Measurements from ENCODE around the gene FPGS.
A peak's percentile ranks its signal among the peaks of the same experiment; 100 is the strongest.
"Not testable (repeated sequence)": the region's sequence is repeated elsewhere in the genome, so short reads cannot be mapped to it uniquely, and the experiment has no call there.

FPGS gene

DNA sequence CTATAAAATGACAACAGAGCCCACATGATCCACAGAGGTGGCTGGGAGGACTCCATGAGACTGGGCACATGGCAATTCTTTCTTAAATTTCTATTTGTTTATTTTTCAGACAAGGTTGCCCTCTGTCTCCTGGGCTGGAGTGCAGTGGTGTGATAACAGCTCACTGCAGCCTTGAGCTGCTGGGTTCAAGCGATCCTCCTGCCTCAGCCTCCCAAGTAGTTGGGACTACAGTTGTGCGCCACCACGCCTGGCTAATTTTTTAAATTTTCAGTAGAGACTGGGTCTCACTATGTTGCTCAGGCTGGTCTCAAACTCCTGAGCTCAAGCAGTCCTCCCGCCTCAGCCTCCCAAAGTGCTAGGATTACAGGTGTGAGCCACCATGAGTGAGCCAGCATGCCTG, 42.9 kb downstream of the FPGS start:
- not testable (repeated sequence) for DNase-seq

GRCh38 chr9:127846443-127847177, 43.9 kb downstream of the FPGS start:
- no peak for DNase-seq

DNA sequence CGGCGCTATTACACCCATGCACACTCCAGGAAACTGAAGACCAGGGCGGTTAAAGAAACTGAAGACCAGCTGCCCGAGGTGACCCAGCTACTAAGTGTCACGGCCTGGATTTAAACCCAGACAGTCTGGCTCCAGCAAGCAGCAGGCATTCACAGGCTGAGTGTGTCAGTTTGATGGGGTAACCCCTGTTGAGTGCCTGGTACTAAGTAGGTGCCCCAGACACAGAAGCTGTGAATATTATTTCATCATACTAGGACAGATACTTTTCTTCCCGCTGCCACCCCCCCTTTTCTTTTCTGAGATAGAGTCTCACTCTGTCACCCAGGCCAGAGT, 44.5 kb downstream of the FPGS start:
- DNase-seq, result no peak

DNA sequence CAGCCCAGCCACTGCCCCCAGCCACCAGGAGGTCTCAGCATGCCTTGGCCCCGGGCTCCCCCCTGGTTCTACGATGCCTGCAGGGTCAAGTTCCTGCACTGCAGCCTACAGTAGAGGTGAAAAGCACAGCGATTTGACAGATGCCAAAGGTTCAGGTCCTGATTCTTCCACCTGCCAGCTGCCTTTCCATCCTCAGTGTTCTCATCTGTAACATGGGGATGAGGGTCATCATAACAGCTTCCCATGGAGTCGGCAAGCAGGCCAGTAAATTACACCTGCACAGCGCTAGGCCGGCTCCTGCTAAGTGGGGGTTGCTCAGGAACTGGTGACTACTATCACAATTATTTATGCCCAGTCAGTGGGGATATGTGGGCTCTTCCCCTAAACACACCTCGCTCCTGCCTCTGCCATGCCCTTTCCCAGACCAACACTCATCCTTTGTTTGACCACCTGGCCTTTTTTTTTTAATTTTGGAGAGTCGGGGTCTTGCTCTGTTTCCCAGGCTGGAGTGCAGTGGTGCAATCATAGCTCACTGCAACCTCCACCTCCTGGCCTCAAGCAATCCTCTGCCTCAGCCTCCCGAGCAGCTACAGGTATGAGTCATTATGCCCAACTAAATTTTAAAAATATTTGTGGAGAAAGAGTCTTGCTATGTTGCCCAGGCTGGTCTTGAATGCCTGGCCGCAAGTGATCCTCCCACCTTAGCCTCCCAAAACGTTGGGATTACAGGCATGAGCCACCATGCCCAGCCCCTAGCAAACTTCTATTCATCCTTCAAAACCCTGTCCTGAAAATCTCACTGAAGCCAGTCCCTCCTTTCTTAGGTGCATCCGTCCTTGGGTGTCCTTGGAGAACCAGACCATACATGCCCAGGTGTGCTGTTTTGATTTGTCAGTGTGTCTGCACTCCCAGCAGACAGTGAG, 45.4 kb downstream of the FPGS start:
- DNase-seq, result no peak

- no peak for DNase-seq
Observed at GRCh38 chr9:127848756-127849504, 46.2 kb downstream of the FPGS start.

GRCh38 chr9:127850286-127850830, 47.7 kb downstream of the FPGS start:
- DNase-seq, result no peak

DNA sequence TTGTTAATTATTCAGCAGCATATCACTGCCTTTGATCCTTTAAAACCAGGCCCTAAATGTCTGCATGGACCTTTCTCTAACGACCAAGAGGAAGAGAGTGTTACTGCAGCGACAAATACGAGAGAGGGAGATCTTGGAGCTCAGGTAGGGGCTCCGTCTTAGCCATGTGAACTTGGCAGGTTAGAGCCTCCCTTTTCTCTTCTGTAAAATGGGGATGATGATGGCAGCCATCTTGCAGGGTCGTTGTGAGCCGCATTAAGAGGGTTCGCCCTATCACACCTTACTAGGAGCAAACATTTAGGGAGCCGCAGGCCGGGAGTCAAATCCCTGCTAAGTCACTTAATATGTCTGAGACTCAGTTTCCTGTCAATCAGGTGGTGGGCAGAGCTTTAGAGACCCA, 50.1 kb downstream of the FPGS start:
- DNase-seq, result no peak

GRCh38 chr9:127853312-127854183, 50.9 kb downstream of the FPGS start:
- no peak for DNase-seq

- DNase-seq, result no peak
Observed at GRCh38 chr9:127854184-127854806, 51.6 kb downstream of the FPGS start, which contains the start of gene ENG. Gene ENG (minus strand): TSS chr9:127854658. CDS start chr9:127854355, 303 bp downstream.

DNA sequence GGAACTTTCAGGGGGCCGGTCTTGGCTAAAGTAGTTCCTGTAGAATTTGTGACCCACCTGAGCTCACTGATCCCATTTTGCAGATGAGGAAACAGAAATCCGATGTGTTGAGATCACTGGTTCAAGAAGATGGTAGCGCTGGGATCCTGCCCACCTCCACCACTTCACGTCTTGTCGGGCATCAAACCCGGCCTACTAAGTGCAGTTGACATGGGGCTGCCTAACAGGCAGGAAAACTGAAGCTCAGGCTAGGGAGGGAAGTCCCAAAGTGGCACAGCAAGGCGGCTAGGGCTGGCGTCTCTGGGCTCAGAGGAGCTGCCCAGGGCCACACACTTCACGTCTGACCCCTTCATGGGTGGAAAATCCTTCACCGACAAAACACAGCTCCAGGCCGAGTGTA, 52.3 kb downstream of the FPGS start:
- DNase-seq, result no peak

GRCh38 chr9:127855522-127855921, 52.8 kb downstream of the FPGS start:
- no peak for DNase-seq

DNA sequence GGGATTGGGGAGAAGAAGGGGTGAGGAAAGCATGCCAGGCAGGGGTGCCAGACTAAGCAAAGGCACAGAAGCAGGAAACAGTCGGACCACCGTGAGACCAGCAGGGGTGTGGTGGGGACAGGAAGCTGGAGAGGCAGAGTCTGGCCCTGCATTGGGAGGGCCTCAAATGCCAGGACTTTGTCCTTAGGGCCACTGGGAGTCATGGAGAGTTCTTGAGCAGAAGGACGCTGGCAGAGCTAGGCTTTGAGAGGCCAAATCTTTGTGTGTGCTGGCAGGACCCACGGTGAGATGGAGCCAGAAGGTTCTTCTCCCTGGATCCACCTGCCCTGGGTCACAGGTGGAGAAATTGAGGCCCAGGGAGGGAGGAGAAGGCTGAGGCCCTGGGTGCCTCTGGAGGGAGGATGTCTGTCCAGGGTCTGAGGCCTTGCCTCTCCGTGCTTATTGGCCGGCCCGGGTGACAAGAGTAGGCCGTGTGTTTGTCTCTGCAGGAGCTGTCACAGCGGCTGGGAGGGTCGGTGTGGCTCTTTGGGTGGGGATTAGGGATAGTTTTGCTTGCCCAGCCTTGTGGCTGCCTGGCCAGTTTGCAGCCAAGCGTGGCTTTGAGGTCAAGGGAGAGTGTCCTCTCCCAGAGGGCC, 53.5 kb downstream of the FPGS start:
- no peak for DNase-seq

- no peak for DNase-seq
Observed at GRCh38 chr9:127856729-127857116, 54.0 kb downstream of the FPGS start.

DNA sequence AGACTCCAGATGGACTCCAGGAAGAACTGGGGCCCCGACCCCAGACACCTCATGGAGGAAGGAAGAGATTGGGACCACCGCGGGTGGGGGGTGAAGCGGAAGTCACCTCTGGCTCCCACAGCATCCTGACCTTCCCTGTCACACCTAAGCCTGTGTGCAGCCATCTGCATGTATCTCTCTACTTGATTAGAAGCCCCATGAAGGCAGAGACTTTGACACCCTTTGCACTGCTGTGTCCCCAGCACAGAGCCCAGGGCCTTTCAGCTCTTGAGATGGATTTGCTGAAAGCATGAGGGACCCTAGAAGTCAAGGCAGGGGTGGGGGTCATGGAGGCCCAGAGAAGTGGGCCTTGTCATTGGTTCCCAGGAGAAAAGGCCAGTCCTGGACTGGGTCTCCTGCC, 54.6 kb downstream of the FPGS start:
- DNase-seq, result no peak

GRCh38 chr9:127858041-127858512, 55.4 kb downstream of the FPGS start:
- no peak for DNase-seq

- no peak for DNase-seq
Observed at GRCh38 chr9:127860260-127860659, 57.6 kb downstream of the FPGS start.

DNA sequence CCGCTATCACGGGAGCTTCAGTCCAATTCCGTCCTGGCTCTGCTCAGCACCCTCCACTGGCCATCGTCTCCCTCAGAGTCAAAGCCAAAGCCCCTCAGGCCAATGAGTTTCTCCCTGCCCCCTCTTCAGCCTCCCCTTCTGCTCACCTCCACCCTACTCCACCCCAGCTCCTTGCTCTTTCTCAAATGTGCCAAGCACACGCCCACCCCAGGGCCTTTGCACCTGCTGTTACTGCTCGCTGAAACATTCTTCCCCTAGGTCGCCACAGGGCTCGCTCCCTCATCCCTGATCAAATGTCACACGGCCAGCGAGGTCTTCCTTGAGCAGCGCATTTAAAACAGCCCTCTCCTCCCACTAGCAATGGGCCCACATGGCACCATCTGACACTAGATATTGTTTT, 58.1 kb downstream of the FPGS start:
- DNase-seq, result no peak

DNA sequence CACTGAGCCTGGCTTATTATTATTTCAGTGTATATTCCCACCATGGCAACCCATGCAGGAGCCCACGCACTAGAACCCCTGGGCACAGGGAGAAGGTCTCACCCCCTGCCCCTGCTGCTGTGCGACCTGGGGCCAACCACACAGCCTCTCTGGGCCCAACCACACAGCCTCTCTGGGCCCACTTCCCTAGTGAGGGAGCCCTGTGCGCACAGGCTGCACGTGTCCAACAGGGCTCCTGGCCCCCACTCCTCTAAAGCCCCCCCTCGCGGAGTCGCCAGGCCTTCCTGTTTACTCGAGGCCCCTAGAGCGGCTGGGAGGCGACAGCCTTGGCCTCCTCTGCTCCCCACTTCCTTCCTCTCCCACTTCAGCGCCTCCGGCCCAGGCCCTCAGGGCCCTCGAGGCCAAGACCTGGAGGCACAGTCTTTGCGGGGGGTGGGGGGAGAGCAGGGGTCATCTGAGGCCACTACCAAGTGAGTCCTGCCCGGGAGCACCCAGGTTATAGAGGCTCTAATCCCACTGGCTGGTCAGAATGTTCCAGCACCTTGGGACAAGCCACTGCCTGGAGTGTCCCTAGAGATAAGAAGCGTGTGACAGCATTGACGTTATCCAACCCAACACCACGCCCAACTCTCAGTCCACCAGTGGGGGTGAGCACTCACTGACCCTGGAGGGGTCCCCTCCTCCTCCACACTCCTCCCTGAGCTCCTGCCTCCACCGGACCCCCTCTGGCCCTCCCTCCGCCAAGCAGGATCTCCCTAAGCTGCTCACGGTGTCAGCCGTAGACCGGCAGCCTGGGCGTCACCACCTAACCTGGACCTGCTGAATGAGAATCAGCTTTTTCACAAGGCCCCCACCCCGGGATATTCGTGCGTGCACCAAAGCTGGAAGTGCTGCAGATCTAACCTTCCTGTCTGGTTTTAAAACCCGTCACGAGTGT, 59.7 kb downstream of the FPGS start:
- DNase-seq, result peak; percentile 62

- DNase-seq, result no peak
Observed at GRCh38 chr9:127863191-127863621, 60.5 kb downstream of the FPGS start.
